K562 (cell line): ENCODE results near the gene DTNBP1. TPM values are rescaled to one million over a fixed set of nuclear protein-coding genes. Genes with fewer than 3 reads are reported as not detected.

Experiments used
- ARNT ChIP-seq, 2 experiments: fragments of 450-650 bp; IDR thresholded peaks; 2 replicates each; pipeline ENCODE4 v1.6.1; 2016; ENCODE audit warnings: mild to moderate bottlenecking in 1 of 2
- CEBPG ChIP-seq, 3 experiments: fragments of 200-800 bp in 1 of 3; sonication (Bioruptor generic) in 1 of 3; sonication (generic) in 1 of 3; formaldehyde crosslinking in 1 of 3; IDR thresholded peaks in 2 of 3; conservative IDR thresholded peaks in 1 of 3; 2 replicates each; pipeline versions ENCODE4 v1.6.1 to v1.8.0; 2016 to 2022; ENCODE audit warnings: missing compliant biosample characterization in 2 of 3, missing genetic modification characterization in 2 of 3, mild to moderate bottlenecking in 1 of 3, missing genetic modification reagents in 1 of 3
- CHCHD3 ChIP-seq: fragments of 250-450 bp; sonication (Bioruptor Pico); IDR thresholded peaks from 2 replicates; pipeline ENCODE4 v2.1.2; 2022; ENCODE audit warnings: mild to moderate bottlenecking
- CSDE1 ChIP-seq, 2 experiments: fragments of 450-650 bp; IDR thresholded peaks; 2 replicates each; pipeline ENCODE4 v1.6.1; 2016; ENCODE audit warnings: mild to moderate bottlenecking in 1 of 2
- ESRRB ChIP-seq: fragments of 250-450 bp; sonication (Bioruptor Pico); IDR thresholded peaks from 2 replicates; pipeline ENCODE4 v1.5.0; 2020; ENCODE audit warnings: mild to moderate bottlenecking, moderate library complexity, borderline replicate concordance
- FOS ChIP-seq: IDR thresholded peaks from 3 replicates; pipeline ENCODE4 v1.6.1; 2011; ENCODE audit not compliant: insufficient read length; ENCODE audit errors: extremely low read depth
- FOXA1 ChIP-seq: fragments of 450-650 bp; IDR thresholded peaks from 2 replicates; pipeline ENCODE4 v1.6.1; 2016; ENCODE audit warnings: mild to moderate bottlenecking, borderline replicate concordance
- GATAD2B ChIP-seq: fragments of 450-650 bp; IDR thresholded peaks from 2 replicates; pipeline ENCODE4 v1.6.1; 2017; ENCODE audit warnings: mild to moderate bottlenecking, borderline replicate concordance
- NFE2 ChIP-seq: IDR thresholded peaks from 2 replicates; pipeline ENCODE4 v1.6.1; 2014; ENCODE audit warnings: antibody characterized with exemption, low read depth
- PHB2 ChIP-seq: fragments of 450-650 bp; IDR thresholded peaks from 2 replicates; pipeline ENCODE4 v1.6.1; 2017; ENCODE audit warnings: low read depth
- RHOXF2B ChIP-seq: fragments of 250-450 bp; sonication (Bioruptor Pico); conservative IDR thresholded peaks from 2 replicates; pipeline ENCODE4 v1.5.1; 2021
- TOE1 ChIP-seq, 2 experiments: fragments of 450-650 bp in 1 of 2; sonication (generic) in 1 of 2; formaldehyde crosslinking in 1 of 2; IDR thresholded peaks; 2 replicates each; pipeline versions ENCODE4 v1.7.1 to v1.8.0; 2016 to 2022; ENCODE audit warnings: borderline replicate concordance in 2 of 2, mild to moderate bottlenecking in 2 of 2, antibody characterized with exemption in 1 of 2, inconsistent platforms in 1 of 2, low read depth in 1 of 2, missing genetic modification reagents in 1 of 2, moderate library complexity in 1 of 2
- VEZF1 ChIP-seq: fragments of 200-800 bp; sonication (Bioruptor generic); IDR thresholded peaks from 2 replicates; pipeline ENCODE4 v1.6.1; 2017; ENCODE audit warnings: missing genetic modification characterization, missing compliant biosample characterization
- ZNF121 ChIP-seq: sonication (generic); formaldehyde crosslinking; conservative IDR thresholded peaks from 2 replicates; pipeline ENCODE4 v1.8.0; 2022; ENCODE audit warnings: missing genetic modification reagents
- ZNF589 ChIP-seq: fragments of 200-800 bp; sonication (Bioruptor generic); IDR thresholded peaks from 2 replicates; pipeline ENCODE4 v1.6.1; 2016; ENCODE audit warnings: low read depth, missing genetic modification characterization, missing compliant biosample characterization
- ZNF644 ChIP-seq: fragments of 200-800 bp; sonication (Bioruptor generic); IDR thresholded peaks from 2 replicates; pipeline ENCODE4 v1.6.1; 2016; ENCODE audit warnings: low read depth, missing genetic modification characterization, missing compliant biosample characterization
- ZNF655 ChIP-seq: fragments of 250-450 bp; sonication (Bioruptor Pico); IDR thresholded peaks from 2 replicates; pipeline ENCODE4 v1.5.0; 2021
- ZNF766 ChIP-seq: fragments of 200-800 bp; sonication (Bioruptor generic); conservative IDR thresholded peaks from 2 replicates; pipeline ENCODE4 v1.6.1; 2016; ENCODE audit warnings: missing genetic modification characterization, missing compliant biosample characterization
- polyA plus RNA-seq, 8 experiments: library from polyadenylated mRNA; depleted of rRNA in 4 of 8; stranded (reverse) in 5 of 8; unstranded in 3 of 8; fragments of >200 nt; fragmentation: Nextera tagmentation in 2 of 8; fragmentation: Illumina TruSeq in 1 of 8; extraction: Ambion mirVana in 2 of 8; extraction: Trizol in 1 of 8; gene quantifications; 2 replicates each; pipeline versions ENCODE4 v1.2.1 to v1.2.3, GENCODE V29; 2011 to 2014; ENCODE audit warnings: inconsistent platforms in 1 of 8, missing spikeins in 1 of 8
- total RNA-seq, 7 experiments: library from RNA; depleted of rRNA in 6 of 7; stranded (reverse); fragments of >200 nt in 6 of 7; fragmentation: Illumina TruSeq in 2 of 7; extraction: Trizol in 2 of 7; gene quantifications; 2 replicates each; pipeline versions ENCODE4 v1.2.1 to v1.2.3, GENCODE V29; 2011 to 2021; ENCODE audit warnings: low replicate concordance in 1 of 7
- TF ChIP-seq, protein P1 (sequence below): fragments of 250-450 bp; sonication (Bioruptor Pico); IDR thresholded peaks from 2 replicates; pipeline ENCODE4 v1.8.0; 2021; ENCODE audit warnings: moderate library complexity, mild to moderate bottlenecking, inconsistent platforms
- TF ChIP-seq, protein P2 (sequence below): sonication (generic); formaldehyde crosslinking; IDR thresholded peaks from 2 replicates; pipeline ENCODE4 v1.8.1; 2023; ENCODE audit warnings: mild to moderate bottlenecking, missing genetic modification reagents

DTNBP1 gene
- total and polyA plus RNA-seq, 9 of the 15 experiments (the other 6 are each of a cell fraction or from before 2014, with no cell fraction given), result 16.7 to 54.5 (median 21.4) TPM

DNA sequence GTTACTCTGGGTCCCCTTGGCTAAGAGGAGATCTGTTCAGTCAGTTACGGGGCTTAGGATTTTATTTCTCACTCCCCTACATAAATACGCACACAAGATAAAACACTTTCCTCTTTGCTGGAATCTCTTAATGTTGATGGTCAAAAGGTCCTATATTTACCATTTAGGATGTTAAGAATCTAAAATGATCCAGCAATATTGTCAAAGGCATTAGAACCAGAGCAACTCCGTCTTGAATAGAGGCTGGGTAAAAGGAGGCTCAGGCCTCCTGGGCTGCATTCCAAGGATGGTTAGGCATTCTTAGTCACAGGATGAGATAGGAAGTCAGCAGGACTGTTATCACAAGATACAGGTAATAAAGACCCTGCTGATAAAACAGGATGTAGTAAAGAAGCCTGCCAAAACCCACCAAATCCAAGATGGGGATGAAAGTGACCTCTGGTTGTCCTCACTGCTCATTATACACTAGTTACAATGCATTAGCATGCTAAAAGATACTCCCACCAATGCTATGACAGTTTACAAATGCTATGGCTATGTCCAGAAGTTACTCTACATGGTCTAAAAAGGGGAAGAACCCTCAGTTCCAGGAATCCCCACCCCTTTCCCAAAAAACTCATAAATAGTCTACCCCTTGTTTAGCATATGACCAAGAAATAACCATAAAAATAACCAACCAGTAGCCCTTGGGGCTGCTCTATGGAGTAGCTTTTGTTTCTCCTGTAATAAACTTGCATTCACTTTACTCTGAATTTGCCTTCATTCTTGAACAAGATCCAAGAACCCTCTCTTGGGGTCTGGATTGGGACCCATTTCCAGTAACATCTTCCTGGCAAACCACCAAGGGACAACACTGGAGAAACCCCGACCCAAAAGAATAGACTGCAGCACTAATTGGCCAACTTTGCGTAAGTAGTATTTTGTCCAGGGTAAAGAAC is 107.5 kb downstream of the DTNBP1 start (continued):
- TF ChIP-seq RHOXF2B (0 out of 2 replicates have a peak, but pooled peaks have one; percentile 56), GATAD2B (peak; percentile 90), ZNF655 (CRISPR knock-in tag) (no peak), ZNF589 (CRISPR knock-in tag) (peak; percentile 96), CHCHD3 (CRISPR knock-in tag) (no peak), PHB2 (no peak), CEBPG (CRISPR knock-in tag; IDR thresholded peaks at IDR 0.05) (no peak), CEBPG (tag; conservative IDR thresholded peaks at IDR 0.05 in 1 of 2, IDR thresholded peaks at IDR 0.05 in 1 of 2) (no peak; a peak in 1 of 4 replicates), CSDE1 (IDR thresholded peaks at IDR 0.05) (0 out of 4 replicates have a peak, but pooled peaks of 1 of the 2 experiments have one; percentile 20), VEZF1 (CRISPR knock-in tag) (peak; percentile 53), ARNT (IDR thresholded peaks at IDR 0.05) (no peak), ZNF644 (peak; percentile 74; the same call in 1 of the 2 replicates), TOE1 (IDR thresholded peaks at IDR 0.05; ENCODE audit: borderline replicate concordance) (peak; percentile 43; the same call in 1 of the 2 replicates), TOE1 (CRISPR knock-in tag; IDR thresholded peaks at IDR 0.05; ENCODE audit: borderline replicate concordance, low read depth) (no peak), FOXA1 (no peak), ESRRB (CRISPR knock-in tag) (no peak), FOS (peak; percentile 11), ZNF121 (no peak), NFE2 (peak; percentile 37; the same call in 1 of the 2 replicates), ZNF766 (CRISPR knock-in tag) (peak; percentile 84)
- TF ChIP-seq, protein P1, sequence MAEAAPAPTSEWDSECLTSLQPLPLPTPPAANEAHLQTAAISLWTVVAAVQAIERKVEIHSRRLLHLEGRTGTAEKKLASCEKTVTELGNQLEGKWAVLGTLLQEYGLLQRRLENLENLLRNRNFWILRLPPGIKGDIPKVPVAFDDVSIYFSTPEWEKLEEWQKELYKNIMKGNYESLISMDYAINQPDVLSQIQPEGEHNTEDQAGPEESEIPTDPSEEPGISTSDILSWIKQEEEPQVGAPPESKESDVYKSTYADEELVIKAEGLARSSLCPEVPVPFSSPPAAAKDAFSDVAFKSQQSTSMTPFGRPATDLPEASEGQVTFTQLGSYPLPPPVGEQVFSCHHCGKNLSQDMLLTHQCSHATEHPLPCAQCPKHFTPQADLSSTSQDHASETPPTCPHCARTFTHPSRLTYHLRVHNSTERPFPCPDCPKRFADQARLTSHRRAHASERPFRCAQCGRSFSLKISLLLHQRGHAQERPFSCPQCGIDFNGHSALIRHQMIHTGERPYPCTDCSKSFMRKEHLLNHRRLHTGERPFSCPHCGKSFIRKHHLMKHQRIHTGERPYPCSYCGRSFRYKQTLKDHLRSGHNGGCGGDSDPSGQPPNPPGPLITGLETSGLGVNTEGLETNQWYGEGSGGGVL (CRISPR knock-in tag), result no peak
- TF ChIP-seq, protein P2, sequence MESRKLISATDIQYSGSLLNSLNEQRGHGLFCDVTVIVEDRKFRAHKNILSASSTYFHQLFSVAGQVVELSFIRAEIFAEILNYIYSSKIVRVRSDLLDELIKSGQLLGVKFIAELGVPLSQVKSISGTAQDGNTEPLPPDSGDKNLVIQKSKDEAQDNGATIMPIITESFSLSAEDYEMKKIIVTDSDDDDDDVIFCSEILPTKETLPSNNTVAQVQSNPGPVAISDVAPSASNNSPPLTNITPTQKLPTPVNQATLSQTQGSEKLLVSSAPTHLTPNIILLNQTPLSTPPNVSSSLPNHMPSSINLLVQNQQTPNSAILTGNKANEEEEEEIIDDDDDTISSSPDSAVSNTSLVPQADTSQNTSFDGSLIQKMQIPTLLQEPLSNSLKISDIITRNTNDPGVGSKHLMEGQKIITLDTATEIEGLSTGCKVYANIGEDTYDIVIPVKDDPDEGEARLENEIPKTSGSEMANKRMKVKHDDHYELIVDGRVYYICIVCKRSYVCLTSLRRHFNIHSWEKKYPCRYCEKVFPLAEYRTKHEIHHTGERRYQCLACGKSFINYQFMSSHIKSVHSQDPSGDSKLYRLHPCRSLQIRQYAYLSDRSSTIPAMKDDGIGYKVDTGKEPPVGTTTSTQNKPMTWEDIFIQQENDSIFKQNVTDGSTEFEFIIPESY (CRISPR knock-in tag), result no peak
